KMS-11 (cell line): Measurements from ENCODE around the gene FAF2.

Experiments used
- H2AFZ ChIP-seq: fragments of 200-600 bp; sonication (generic); 2 replicates; pipeline ENCODE4 v1.6.1; 2016; ENCODE audit warnings: antibody characterized with exemption, mixed run types, low read depth
- H3K27ac ChIP-seq: fragments of 200-600 bp; sonication (generic); 2 replicates; pipeline ENCODE4 v1.6.1; 2016; ENCODE audit warnings: mild to moderate bottlenecking, mixed run types
- H3K27me3 ChIP-seq: fragments of 200-600 bp; sonication (generic); 2 replicates; pipeline ENCODE4 v1.6.1; 2017; ENCODE audit warnings: mild to moderate bottlenecking, low read depth, mixed run types, moderate library complexity; ENCODE audit not compliant: insufficient read depth
- H3K36me3 ChIP-seq: fragments of 200-600 bp; sonication (generic); 2 replicates; pipeline ENCODE4 v1.6.1; 2017; ENCODE audit warnings: mild to moderate bottlenecking, mixed run types; ENCODE audit not compliant: insufficient read depth
- H3K4me1 ChIP-seq: fragments of 200-600 bp; sonication (generic); 2 replicates; pipeline ENCODE4 v1.6.1; 2016; ENCODE audit warnings: mild to moderate bottlenecking, low read depth, mixed run types; ENCODE audit not compliant: poor library complexity, severe bottlenecking
- H3K4me2 ChIP-seq: fragments of 200-600 bp; sonication (generic); 2 replicates; pipeline ENCODE4 v1.7.0; 2016; ENCODE audit warnings: mild to moderate bottlenecking, mixed run types
- H3K4me3 ChIP-seq: fragments of 200-600 bp; sonication (generic); IDR thresholded peaks from 2 replicates; pipeline ENCODE4 v1.6.1; 2017; ENCODE audit warnings: low read depth, low read length, mixed read lengths; ENCODE audit not compliant: insufficient read depth
- H3K79me2 ChIP-seq: fragments of 200-600 bp; sonication (generic); 2 replicates; pipeline ENCODE4 v1.6.1; 2016; ENCODE audit warnings: low read depth, mixed run types; ENCODE audit not compliant: insufficient read depth
- H3K9ac ChIP-seq: fragments of 200-600 bp; sonication (generic); 2 replicates; pipeline ENCODE4 v1.6.1; 2016; ENCODE audit warnings: mild to moderate bottlenecking, mixed run types
- H4K20me1 ChIP-seq: fragments of 200-600 bp; sonication (generic); 2 replicates; pipeline ENCODE4 v1.6.1; 2016; ENCODE audit warnings: mild to moderate bottlenecking, mixed run types; ENCODE audit not compliant: insufficient read depth
- TF ChIP-seq, protein P1 (sequence below): fragments of 200-600 bp; sonication (generic); conservative IDR thresholded peaks from 2 replicates; pipeline ENCODE4 v1.6.1; 2017; ENCODE audit warnings: low read depth, mild to moderate bottlenecking, antibody characterized with exemption, low read length, moderate library complexity, mixed read lengths

The FAF2 gene

GRCh38 chr5:176463113-176463764 lies 15.1 kb downstream of the FAF2 start:
- Histone ChIP-seq H3K9ac (no peak overlapping the region), H3K36me3 (no peaks in the 10 kb centered on the region), H3K27me3 (no peaks in the 10 kb centered on the region), H3K79me2 (peaks cover 28% of the 10 kb centered on the region; the same call in 1 of the 2 replicates), H4K20me1 (no peaks in the 10 kb centered on the region), H3K27ac (no peak overlapping the region), H3K4me1 (no peaks in the 10 kb centered on the region), H3K4me3 (no peak overlapping the region), H3K4me2 (no peak overlapping the region), H2AFZ (no peak overlapping the region)
- TF ChIP-seq, protein P1, sequence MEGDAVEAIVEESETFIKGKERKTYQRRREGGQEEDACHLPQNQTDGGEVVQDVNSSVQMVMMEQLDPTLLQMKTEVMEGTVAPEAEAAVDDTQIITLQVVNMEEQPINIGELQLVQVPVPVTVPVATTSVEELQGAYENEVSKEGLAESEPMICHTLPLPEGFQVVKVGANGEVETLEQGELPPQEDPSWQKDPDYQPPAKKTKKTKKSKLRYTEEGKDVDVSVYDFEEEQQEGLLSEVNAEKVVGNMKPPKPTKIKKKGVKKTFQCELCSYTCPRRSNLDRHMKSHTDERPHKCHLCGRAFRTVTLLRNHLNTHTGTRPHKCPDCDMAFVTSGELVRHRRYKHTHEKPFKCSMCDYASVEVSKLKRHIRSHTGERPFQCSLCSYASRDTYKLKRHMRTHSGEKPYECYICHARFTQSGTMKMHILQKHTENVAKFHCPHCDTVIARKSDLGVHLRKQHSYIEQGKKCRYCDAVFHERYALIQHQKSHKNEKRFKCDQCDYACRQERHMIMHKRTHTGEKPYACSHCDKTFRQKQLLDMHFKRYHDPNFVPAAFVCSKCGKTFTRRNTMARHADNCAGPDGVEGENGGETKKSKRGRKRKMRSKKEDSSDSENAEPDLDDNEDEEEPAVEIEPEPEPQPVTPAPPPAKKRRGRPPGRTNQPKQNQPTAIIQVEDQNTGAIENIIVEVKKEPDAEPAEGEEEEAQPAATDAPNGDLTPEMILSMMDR: no peak

DNA sequence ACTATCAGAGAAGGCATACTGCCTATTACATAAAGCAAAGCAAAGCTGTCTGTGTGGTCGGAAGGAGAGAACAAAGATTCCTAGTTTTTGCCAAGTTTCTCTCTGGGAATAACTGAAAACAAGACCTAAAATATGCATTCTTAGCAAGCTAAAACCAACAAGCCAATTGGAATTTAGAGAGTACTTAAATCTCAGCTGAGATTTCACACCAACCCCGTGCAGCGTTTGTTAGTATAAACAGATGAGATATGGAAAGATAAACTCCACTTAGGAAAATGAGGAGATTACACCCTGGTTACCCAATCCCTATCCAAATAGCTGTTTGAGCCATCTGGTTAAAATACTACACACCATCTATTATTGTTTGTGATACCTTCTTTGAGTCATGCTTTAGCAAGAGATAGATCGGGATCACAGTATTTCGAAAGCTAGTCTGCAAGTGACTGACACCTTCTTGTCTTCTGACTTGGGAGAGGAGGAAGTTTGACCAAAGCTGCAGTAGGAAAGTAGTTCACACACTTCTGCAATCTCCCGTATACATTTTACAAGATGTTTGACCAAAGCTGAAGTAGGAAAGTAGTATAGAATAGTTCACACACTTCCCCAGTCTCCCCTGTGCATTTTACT lies 18.2 kb downstream of the FAF2 start:
- Histone ChIP-seq H3K79me2 (peaks cover 6% of the 10 kb centered on the region; the same call in 1 of the 2 replicates), H3K4me3 (no peak overlapping the region), H3K4me2 (no peak overlapping the region), H2AFZ (no peak overlapping the region), H3K27me3 (no peaks in the 10 kb centered on the region), H3K27ac (no peak overlapping the region), H4K20me1 (no peaks in the 10 kb centered on the region), H3K9ac (no peak overlapping the region), H3K36me3 (no peaks in the 10 kb centered on the region), H3K4me1 (no peaks in the 10 kb centered on the region)
- TF ChIP-seq, protein P1: no peak

DNA sequence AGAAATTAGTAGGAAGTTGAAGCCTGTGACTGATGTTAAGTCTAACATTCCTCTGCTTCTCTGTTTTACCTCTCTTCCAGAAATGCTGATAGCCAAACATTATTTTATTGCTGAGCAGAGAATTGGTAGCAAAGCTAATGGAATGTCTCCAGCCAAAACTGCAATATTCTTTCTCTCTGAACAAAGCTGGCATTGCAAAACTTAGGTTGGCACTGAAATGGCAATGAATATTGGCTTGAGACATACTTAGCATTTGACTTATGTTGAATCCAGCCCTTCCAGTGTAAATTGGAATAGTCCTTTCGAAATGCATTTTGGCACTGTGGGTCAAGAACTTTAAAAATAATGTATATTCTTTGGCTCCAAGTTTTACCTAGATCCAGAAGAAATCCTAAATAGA lies 21.1 kb downstream of the FAF2 start:
- no peaks in the 10 kb centered on the region for H3K27me3 ChIP-seq
- no peaks in the 10 kb centered on the region for H4K20me1 ChIP-seq
- no peaks in the 10 kb centered on the region for H3K36me3 ChIP-seq
- no peaks in the 10 kb centered on the region for H3K4me1 ChIP-seq
- H3K4me3 ChIP-seq: no peak overlapping the region
- H3K79me2 ChIP-seq: no peaks in the 10 kb centered on the region; the same call in 1 of the 2 replicates
- TF ChIP-seq, protein P1: no peak
- H2AFZ ChIP-seq: no peak overlapping the region
- no peak overlapping the region for H3K27ac ChIP-seq
- H3K9ac ChIP-seq: no peak overlapping the region
- no peak overlapping the region for H3K4me2 ChIP-seq

- Histone ChIP-seq H3K36me3 (no peaks in the 10 kb centered on the region), H3K27me3 (no peaks in the 10 kb centered on the region), H3K9ac (no peak overlapping the region), H3K27ac (no peak overlapping the region), H2AFZ (no peak overlapping the region), H3K4me3 (no peak overlapping the region), H3K79me2 (no peaks in the 10 kb centered on the region; the same call in 1 of the 2 replicates), H3K4me1 (no peaks in the 10 kb centered on the region), H3K4me2 (no peak overlapping the region), H4K20me1 (no peaks in the 10 kb centered on the region)
- TF ChIP-seq, protein P1: no peak
Measured at GRCh38 chr5:176470539-176470938, 22.4 kb downstream of the FAF2 start.
